ENCODE data around the gene MYO3A. TPM values are rescaled to one million over a fixed set of nuclear protein-coding genes. Genes with fewer than 3 reads are reported as not detected.
"Not testable (repeated sequence)": the region's sequence is repeated elsewhere in the genome, so short reads cannot be mapped to it uniquely, and the experiment has no call there.

The MYO3A gene
- total RNA-seq, 4 donors from 2014 or later, result 0.12 to 0.67 (median 0.47) TPM; not detected in 1

- H3K27me3 ChIP-seq, result no peaks in the 10 kb centered on the region
- no peak for ATAC-seq
- no peak overlapping the region for H3K4me3 ChIP-seq
These were observed 156.7 kb downstream of the MYO3A start for GRCh38 chr10:26090762-26091161.

GRCh38 chr10:26093229-26093628 lies 159.2 kb downstream of the MYO3A start:
- Histone ChIP-seq H3K4me3 (no peak overlapping the region), H3K27ac (no peak overlapping the region), H3K36me3 (no peaks in the 10 kb centered on the region), H3K4me1 (no peaks in the 10 kb centered on the region), H3K27me3 (no peaks in the 10 kb centered on the region), H3K9me3 (peaks cover 0 to 5% (median 0%) of the 10 kb centered on the region in 3 donors)
- 56 to 73% methylated on average over 1 of the region's 1 CpG for WGBS, 2 donors (ENCODE audit: low coverage in 1 of 2)
- TF ChIP-seq POLR2AphosphoS5 (IDR thresholded peaks at IDR 0.05) (no peak), EP300 (IDR thresholded peaks at IDR 0.05) (no peak), POLR2A (IDR thresholded peaks at IDR 0.05) (no peak)
- TF ChIP-seq, protein P1, sequence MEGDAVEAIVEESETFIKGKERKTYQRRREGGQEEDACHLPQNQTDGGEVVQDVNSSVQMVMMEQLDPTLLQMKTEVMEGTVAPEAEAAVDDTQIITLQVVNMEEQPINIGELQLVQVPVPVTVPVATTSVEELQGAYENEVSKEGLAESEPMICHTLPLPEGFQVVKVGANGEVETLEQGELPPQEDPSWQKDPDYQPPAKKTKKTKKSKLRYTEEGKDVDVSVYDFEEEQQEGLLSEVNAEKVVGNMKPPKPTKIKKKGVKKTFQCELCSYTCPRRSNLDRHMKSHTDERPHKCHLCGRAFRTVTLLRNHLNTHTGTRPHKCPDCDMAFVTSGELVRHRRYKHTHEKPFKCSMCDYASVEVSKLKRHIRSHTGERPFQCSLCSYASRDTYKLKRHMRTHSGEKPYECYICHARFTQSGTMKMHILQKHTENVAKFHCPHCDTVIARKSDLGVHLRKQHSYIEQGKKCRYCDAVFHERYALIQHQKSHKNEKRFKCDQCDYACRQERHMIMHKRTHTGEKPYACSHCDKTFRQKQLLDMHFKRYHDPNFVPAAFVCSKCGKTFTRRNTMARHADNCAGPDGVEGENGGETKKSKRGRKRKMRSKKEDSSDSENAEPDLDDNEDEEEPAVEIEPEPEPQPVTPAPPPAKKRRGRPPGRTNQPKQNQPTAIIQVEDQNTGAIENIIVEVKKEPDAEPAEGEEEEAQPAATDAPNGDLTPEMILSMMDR (IDR thresholded peaks at IDR 0.05), result no peak
- ATAC-seq, result no peak

More at GRCh38 chr10:26090762-26091161, 156.7 kb downstream of the MYO3A start:
- TF ChIP-seq, protein P1 (IDR thresholded peaks at IDR 0.05), result no peak
- no peak for TF ChIP-seq EP300 (IDR thresholded peaks at IDR 0.05)
- no peak for TF ChIP-seq POLR2AphosphoS5 (IDR thresholded peaks at IDR 0.05)
- no peak for TF ChIP-seq POLR2A (IDR thresholded peaks at IDR 0.05)
- Histone ChIP-seq H3K4me1 (no peaks in the 10 kb centered on the region), H3K27ac (no peak overlapping the region), H3K36me3 (no peaks in the 10 kb centered on the region), H3K9me3 (no peaks in the 10 kb centered on the region)
- 63 to 83% methylated on average over 1 of the region's 1 CpG for WGBS, 2 donors (ENCODE audit: low coverage in 1 of 2)

DNA sequence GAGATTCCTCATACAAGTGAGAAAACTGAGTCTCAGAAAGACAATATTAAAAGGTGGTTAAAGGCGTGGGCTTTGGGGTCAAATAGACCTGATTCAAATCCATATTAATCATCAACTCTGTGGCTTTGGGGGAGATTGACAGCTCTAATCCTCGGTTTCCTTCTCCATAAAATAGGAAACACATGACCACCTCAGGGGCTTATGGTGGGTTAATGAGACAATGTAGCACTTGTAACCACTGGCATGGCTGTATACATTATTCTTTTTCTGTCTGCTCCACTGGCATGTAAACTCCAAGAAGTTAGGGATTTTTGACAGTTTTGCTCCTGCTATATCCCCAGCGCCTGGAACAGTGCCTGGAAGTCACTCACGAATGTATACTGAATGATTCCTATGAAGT lies 161.8 kb downstream of the MYO3A start:
- H3K4me1 ChIP-seq, result no peaks in the 10 kb centered on the region
- H3K27ac ChIP-seq, result no peak overlapping the region
- no peaks in the 10 kb centered on the region for H3K36me3 ChIP-seq
- TF ChIP-seq EP300 (IDR thresholded peaks at IDR 0.05) (no peak), POLR2AphosphoS5 (IDR thresholded peaks at IDR 0.05) (no peak), POLR2A (IDR thresholded peaks at IDR 0.05) (no peak)
- TF ChIP-seq, protein P1 (IDR thresholded peaks at IDR 0.05), result no peak
- H3K4me3 ChIP-seq, result no peak overlapping the region
- ATAC-seq, result no peak
- peaks cover 0 to 11% (median 0%) of the 10 kb centered on the region in 3 donors for H3K9me3 ChIP-seq
- WGBS, 2 donors (ENCODE audit: low coverage in 1 of 2), result 53 to 100% methylated on average over 2 to 4 of the region's 4 CpGs
- no peaks in the 10 kb centered on the region for H3K27me3 ChIP-seq

- peaks cover 0 to 13% (median 0%) of the 10 kb centered on the region in 3 donors for H3K9me3 ChIP-seq
- no CpG with 5 or more reads among the region's 1 CpG for WGBS, 2 donors (ENCODE audit: low coverage in 1 of 2)
- not testable (repeated sequence) for ATAC-seq
These were observed 163.5 kb downstream of the MYO3A start for GRCh38 chr10:26097549-26097948.

DNA sequence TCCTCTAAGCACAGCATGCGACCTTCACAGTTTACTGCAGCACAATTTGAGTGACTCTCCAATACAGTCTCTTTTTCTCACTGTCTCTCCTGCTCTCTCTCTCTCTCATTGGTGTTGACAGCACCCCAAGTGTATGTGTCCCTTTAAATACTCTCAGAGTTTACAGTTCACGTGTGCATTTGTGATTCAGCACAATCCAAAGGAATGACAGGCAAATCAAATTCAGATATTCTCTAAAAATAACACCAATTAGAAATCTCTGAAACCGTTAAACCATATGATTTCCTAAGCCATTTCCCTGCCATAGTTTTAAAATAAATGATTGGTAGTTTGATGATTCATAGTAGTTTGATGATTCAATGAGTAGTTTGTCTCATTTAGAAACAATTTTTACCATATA lies 178.5 kb downstream of the MYO3A start:
- no peaks in the 10 kb centered on the region for H3K4me1 ChIP-seq
- ATAC-seq, result no peak
- H3K27me3 ChIP-seq, result no peaks in the 10 kb centered on the region
- H3K36me3 ChIP-seq, result no peaks in the 10 kb centered on the region
- no peak overlapping the region for H3K4me3 ChIP-seq
- no peaks in the 10 kb centered on the region for H3K9me3 ChIP-seq
- 28 to 46% methylated on average over 2 to 3 of the region's 3 CpGs for WGBS, 2 donors (ENCODE audit: low coverage in 1 of 2)
- TF ChIP-seq, protein P1 (IDR thresholded peaks at IDR 0.05), result no peak
- no peak for TF ChIP-seq POLR2A (IDR thresholded peaks at IDR 0.05)
- TF ChIP-seq EP300 (IDR thresholded peaks at IDR 0.05), result no peak
- no peak for TF ChIP-seq POLR2AphosphoS5 (IDR thresholded peaks at IDR 0.05)
- H3K27ac ChIP-seq, result no peak overlapping the region

More at GRCh38 chr10:26097549-26097948, 163.5 kb downstream of the MYO3A start:
- not testable (repeated sequence) for H3K27me3 ChIP-seq, H3K4me3 ChIP-seq, H3K4me1 ChIP-seq, H3K27ac ChIP-seq, H3K36me3 ChIP-seq

All from gastroesophageal sphincter (tissue), 4 donors.